Gastroesophageal sphincter (tissue), 3 donors: Measurements from ENCODE around the gene ARHGAP26.

Experiments
- CTCF ChIP-seq, 4 experiments: fragments of 200-600 bp in 2 of 4; fragments of 450-650 bp in 2 of 4; sonication (generic) in 1 of 4; IDR thresholded peaks; one replicate each; pipeline ENCODE4 v1.5.1; 2017 to 2019; ENCODE audit warnings: antibody characterized with exemption in 4 of 4, mild to moderate bottlenecking in 2 of 4, moderate library complexity in 2 of 4
- POLR2AphosphoS5 ChIP-seq: sonication (generic); formaldehyde crosslinking; IDR thresholded peaks from one replicate; pipeline ENCODE4 v1.6.1; 2017; ENCODE audit warnings: antibody characterized with exemption

- TF ChIP-seq POLR2AphosphoS5: peak; percentile 34
- no peak for TF ChIP-seq CTCF (IDR thresholded peaks at IDR 0.05)
Observed at GRCh38 chr5:142814122-142814521, 43.9 kb downstream of the ARHGAP26 start.
